ENCODE measurements around the gene ALG3. TPM values are rescaled to one million over a fixed set of nuclear protein-coding genes. Genes with fewer than 3 reads are reported as not detected.

The ALG3 gene
- total RNA-seq, 1 donor from 2014 or later = 23.7 TPM

GRCh38 chr3:184222521-184222920 is 26.2 kb downstream of the ALG3 start:
- H3K4me3 ChIP-seq = no peak overlapping the region

GRCh38 chr3:184218814-184219213 is 29.9 kb downstream of the ALG3 start:
- Mint-ChIP-seq H3K9me3 (peaks cover 4% of the 10 kb centered on the region), H3K4me1 (no peaks in the 10 kb centered on the region), H3K27me3 (ENCODE audit: insufficient read depth, low read depth) (peaks cover 4% of the 10 kb centered on the region), H3K27ac (no peak overlapping the region), H3K36me3 (no peaks in the 10 kb centered on the region), H3K4me3 (no peak overlapping the region)
- Histone ChIP-seq H3K4me2 (no peak overlapping the region), H3K4me1 (no peaks in the 10 kb centered on the region), H4K20me1 (ENCODE audit: low read depth) (no peaks in the 10 kb centered on the region), H3K27ac (no peak overlapping the region), H3K27me3 (no peaks in the 10 kb centered on the region), H3K36me3 (no peaks in the 10 kb centered on the region), H3K9ac (no peak overlapping the region), H3K79me2 (ENCODE audit: low read depth) (no peaks in the 10 kb centered on the region), H2AFZ (replicated peaks) (no peak overlapping the region), H3F3A (ENCODE audit: low read depth) (no peaks in the 10 kb centered on the region), H3K9me3 (ENCODE audit: low read depth) (no peaks in the 10 kb centered on the region), H3K4me3 (no peak overlapping the region)
- no peak for DNase-seq (ENCODE audit: low spot score)
- TF ChIP-seq EZH2 (IDR thresholded peaks at IDR 0.05) (no peak), CTCF (IDR thresholded peaks at IDR 0.05) (no peak), EZH2phosphoT487 (IDR thresholded peaks at IDR 0.05) (no peak)

More at GRCh38 chr3:184222521-184222920, 26.2 kb downstream of the ALG3 start:
- H3F3A ChIP-seq (ENCODE audit: low read depth) = no peaks in the 10 kb centered on the region
- H2AFZ ChIP-seq (replicated peaks) = no peak overlapping the region
- H3K9ac ChIP-seq = no peak overlapping the region
- Mint-ChIP-seq H3K27me3 (ENCODE audit: insufficient read depth, low read depth) (peaks cover 16% of the 10 kb centered on the region), H3K4me3 (no peak overlapping the region), H3K4me1 (no peaks in the 10 kb centered on the region), H3K36me3 (no peaks in the 10 kb centered on the region), H3K27ac (no peak overlapping the region), H3K9me3 (no peaks in the 10 kb centered on the region)
- no peaks in the 10 kb centered on the region for H3K79me2 ChIP-seq (ENCODE audit: low read depth)
- DNase-seq (ENCODE audit: low spot score) = no peak
- peaks cover 28% of the 10 kb centered on the region for H3K27me3 ChIP-seq
- no peaks in the 10 kb centered on the region for H3K4me1 ChIP-seq
- H3K9me3 ChIP-seq (ENCODE audit: low read depth) = no peaks in the 10 kb centered on the region
- H4K20me1 ChIP-seq (ENCODE audit: low read depth) = peaks cover 1% of the 10 kb centered on the region
- TF ChIP-seq EZH2phosphoT487 (IDR thresholded peaks at IDR 0.05) = no peak
- H3K4me2 ChIP-seq = no peak overlapping the region
- H3K36me3 ChIP-seq = no peaks in the 10 kb centered on the region
- no peak overlapping the region for H3K27ac ChIP-seq

GRCh38 chr3:184211718-184212117 is 37.0 kb downstream of the ALG3 start:
- no peak overlapping the region for H3K4me3 Mint-ChIP-seq
- H3K27me3 Mint-ChIP-seq (ENCODE audit: insufficient read depth, low read depth) = peaks cover 6% of the 10 kb centered on the region
- Histone ChIP-seq H3K4me2 (no peak overlapping the region), H3K9me3 (ENCODE audit: low read depth) (no peaks in the 10 kb centered on the region), H3K4me1 (no peaks in the 10 kb centered on the region), H3F3A (ENCODE audit: low read depth) (no peaks in the 10 kb centered on the region), H3K27ac (no peak overlapping the region), H3K36me3 (no peaks in the 10 kb centered on the region), H3K79me2 (ENCODE audit: low read depth) (no peaks in the 10 kb centered on the region), H3K27me3 (no peaks in the 10 kb centered on the region), H4K20me1 (ENCODE audit: low read depth) (no peaks in the 10 kb centered on the region), H3K4me3 (no peak overlapping the region), H2AFZ (replicated peaks) (no peak overlapping the region), H3K9ac (no peak overlapping the region)
- peaks cover 4% of the 10 kb centered on the region for H3K9me3 Mint-ChIP-seq
- H3K36me3 Mint-ChIP-seq = no peaks in the 10 kb centered on the region
- no peak overlapping the region for H3K27ac Mint-ChIP-seq
- H3K4me1 Mint-ChIP-seq = no peaks in the 10 kb centered on the region
- no peak for TF ChIP-seq EZH2 (IDR thresholded peaks at IDR 0.05)
- TF ChIP-seq EZH2phosphoT487 (IDR thresholded peaks at IDR 0.05) = no peak
- no peak for TF ChIP-seq CTCF (IDR thresholded peaks at IDR 0.05)
- DNase-seq (ENCODE audit: low spot score) = no peak

GRCh38 chr3:184211297-184211696 is 37.5 kb downstream of the ALG3 start:
- no peak for DNase-seq (ENCODE audit: low spot score)
- no peaks in the 10 kb centered on the region for H4K20me1 ChIP-seq (ENCODE audit: low read depth)
- no peaks in the 10 kb centered on the region for H3K36me3 ChIP-seq
- TF ChIP-seq EZH2 (IDR thresholded peaks at IDR 0.05) (no peak), CTCF (IDR thresholded peaks at IDR 0.05) (no peak), EZH2phosphoT487 (IDR thresholded peaks at IDR 0.05) (no peak)
- Mint-ChIP-seq H3K4me1 (no peaks in the 10 kb centered on the region), H3K4me3 (no peak overlapping the region), H3K9me3 (peaks cover 4% of the 10 kb centered on the region), H3K27me3 (ENCODE audit: insufficient read depth, low read depth) (peaks cover 7% of the 10 kb centered on the region), H3K27ac (no peak overlapping the region), H3K36me3 (no peaks in the 10 kb centered on the region)
- no peaks in the 10 kb centered on the region for H3K9me3 ChIP-seq (ENCODE audit: low read depth)
- H2AFZ ChIP-seq (replicated peaks) = no peak overlapping the region
- no peaks in the 10 kb centered on the region for H3F3A ChIP-seq (ENCODE audit: low read depth)
- no peaks in the 10 kb centered on the region for H3K27me3 ChIP-seq
- H3K9ac ChIP-seq = no peak overlapping the region
- H3K4me2 ChIP-seq = no peak overlapping the region
- H3K27ac ChIP-seq = no peak overlapping the region
- H3K79me2 ChIP-seq (ENCODE audit: low read depth) = no peaks in the 10 kb centered on the region
- H3K4me3 ChIP-seq = no peak overlapping the region
- no peaks in the 10 kb centered on the region for H3K4me1 ChIP-seq
